ENCODE data around the gene PLCB1.

- no peak for TF ChIP-seq POLR2A (IDR thresholded peaks at IDR 0.05; ENCODE audit: low read depth, low read length)
- TF ChIP-seq CTCF (IDR thresholded peaks at IDR 0.05; ENCODE audit: extremely low read depth in 1 of 2, insufficient read depth in 1 of 2, low read depth in 1 of 2, low read length in 2 of 2), result no peak
These were observed 348.5 kb downstream of the PLCB1 start for GRCh38 chr20:8480597-8480996.
